Astrocyte (in vitro differentiated cells and primary cell): Measurements from ENCODE around the gene CA12.

Experiments
- EZH2 ChIP-seq: IDR thresholded peaks from 2 replicates; pipeline ENCODE4 v1.6.1; 2012; ENCODE audit warnings: mild to moderate bottlenecking, low read length, inconsistent platforms; ENCODE audit not compliant: insufficient read depth
- TF ChIP-seq, protein P1 (sequence below): IDR thresholded peaks from 2 replicates; pipeline ENCODE4 v1.5.1; 2011; ENCODE audit warnings: low read depth, mild to moderate bottlenecking, inconsistent platforms, low read length, moderate library complexity; ENCODE audit not compliant: insufficient read depth

- no peak for TF ChIP-seq EZH2
- TF ChIP-seq, protein P1, sequence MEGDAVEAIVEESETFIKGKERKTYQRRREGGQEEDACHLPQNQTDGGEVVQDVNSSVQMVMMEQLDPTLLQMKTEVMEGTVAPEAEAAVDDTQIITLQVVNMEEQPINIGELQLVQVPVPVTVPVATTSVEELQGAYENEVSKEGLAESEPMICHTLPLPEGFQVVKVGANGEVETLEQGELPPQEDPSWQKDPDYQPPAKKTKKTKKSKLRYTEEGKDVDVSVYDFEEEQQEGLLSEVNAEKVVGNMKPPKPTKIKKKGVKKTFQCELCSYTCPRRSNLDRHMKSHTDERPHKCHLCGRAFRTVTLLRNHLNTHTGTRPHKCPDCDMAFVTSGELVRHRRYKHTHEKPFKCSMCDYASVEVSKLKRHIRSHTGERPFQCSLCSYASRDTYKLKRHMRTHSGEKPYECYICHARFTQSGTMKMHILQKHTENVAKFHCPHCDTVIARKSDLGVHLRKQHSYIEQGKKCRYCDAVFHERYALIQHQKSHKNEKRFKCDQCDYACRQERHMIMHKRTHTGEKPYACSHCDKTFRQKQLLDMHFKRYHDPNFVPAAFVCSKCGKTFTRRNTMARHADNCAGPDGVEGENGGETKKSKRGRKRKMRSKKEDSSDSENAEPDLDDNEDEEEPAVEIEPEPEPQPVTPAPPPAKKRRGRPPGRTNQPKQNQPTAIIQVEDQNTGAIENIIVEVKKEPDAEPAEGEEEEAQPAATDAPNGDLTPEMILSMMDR: no peak
Observed at GRCh38 chr15:63331456-63331855, 50.2 kb downstream of the CA12 start.
